GM21576 (cell line): ENCODE results near the gene FXYD1.

Experiments used
- ATAC-seq: cut with Tn5 transposase; IDR thresholded peaks from one replicate; pipeline ENCODE4 v1.9.1; 2021; ENCODE audit warnings: mild to moderate bottlenecking, moderate library complexity; ENCODE audit not compliant: unreplicated experiment

FXYD1 gene

GRCh38 chr19:35106898-35107541 is 31.6 kb upstream of the FXYD1 start:
- no peak for ATAC-seq

DNA sequence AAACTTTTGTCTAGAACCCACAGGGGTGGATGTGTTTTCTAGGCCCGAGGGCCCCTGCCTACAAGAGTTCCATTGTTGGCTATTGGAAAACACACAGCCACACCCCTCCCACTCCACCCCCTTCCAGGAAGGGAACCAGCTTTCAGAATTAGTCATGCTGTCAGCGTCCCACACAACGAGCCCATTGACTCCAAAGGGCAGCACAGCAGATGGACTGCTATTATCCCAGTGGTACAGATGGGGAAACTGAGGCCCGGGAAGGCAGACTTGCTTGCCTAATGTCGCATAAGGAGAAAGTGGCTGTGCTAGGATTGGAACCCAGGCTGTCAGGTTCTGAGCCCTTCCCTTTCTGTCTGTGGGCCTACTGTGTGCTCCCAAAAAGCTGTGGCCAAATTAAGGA is 31.1 kb upstream of the FXYD1 start:
- no peak for ATAC-seq

- no peak for ATAC-seq
Observed at GRCh38 chr19:35108730-35109129, 29.9 kb upstream of the FXYD1 start.

DNA sequence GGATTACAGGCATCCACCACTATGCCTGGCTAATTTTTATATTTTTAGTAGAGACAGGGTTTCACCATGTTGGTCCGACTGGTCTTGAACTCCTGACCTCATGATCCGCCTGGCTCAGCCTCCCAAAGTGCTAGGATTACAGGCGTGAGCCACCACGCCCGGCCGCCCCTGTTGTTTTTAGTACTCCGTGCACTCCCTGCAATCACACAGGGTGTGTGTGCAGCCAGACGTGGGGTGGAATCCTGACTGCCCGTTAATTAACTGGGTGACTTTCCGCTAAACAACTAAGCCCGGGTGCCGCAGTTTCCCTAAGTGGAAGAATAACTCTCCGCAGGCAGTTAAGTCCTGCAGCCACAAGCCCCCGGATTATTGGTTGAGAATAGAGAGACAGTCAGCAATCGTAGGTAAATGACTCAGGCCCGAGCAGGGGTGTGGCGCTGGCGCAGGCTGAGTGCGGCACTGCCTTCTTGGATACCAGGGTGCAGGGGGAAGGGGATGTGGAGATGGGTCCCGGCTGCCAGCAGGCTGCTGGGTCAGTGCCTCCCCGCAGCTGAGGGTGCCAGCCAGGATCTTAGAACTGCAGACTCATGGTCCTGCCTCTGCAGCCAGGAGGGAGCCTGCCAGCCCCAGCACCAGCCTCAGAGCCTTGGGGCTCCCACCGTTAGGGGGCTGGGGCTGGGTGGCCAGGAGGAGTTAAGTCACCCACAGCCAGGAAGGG is 29.1 kb upstream of the FXYD1 start:
- no peak for ATAC-seq

DNA sequence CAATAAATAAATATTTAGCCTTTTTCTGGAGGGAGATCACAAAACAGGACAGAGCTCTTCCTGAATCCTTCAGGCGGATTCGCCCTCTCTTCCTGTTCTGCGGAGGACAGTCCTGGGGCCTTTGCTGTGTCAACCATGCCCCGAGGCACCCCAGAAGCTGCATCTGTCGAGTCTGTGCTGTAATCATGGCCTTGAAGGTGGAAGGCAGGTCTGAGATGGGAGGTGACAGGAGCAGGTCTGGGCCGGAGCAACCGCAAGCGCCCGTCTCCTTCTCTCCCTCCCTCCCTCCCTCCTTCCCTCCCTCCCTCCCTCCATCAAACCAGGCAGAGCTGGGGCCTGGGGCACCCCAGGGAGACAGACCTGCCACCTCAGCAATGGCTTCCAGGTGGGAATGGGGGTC is 27.6 kb upstream of the FXYD1 start:
- ATAC-seq = no peak

GRCh38 chr19:35112995-35113688 is 25.5 kb upstream of the FXYD1 start:
- ATAC-seq = no peak

GRCh38 chr19:35114353-35115176 is 24.1 kb upstream of the FXYD1 start:
- ATAC-seq = no peak

GRCh38 chr19:35115177-35115951 is 23.3 kb upstream of the FXYD1 start, which contains the start of gene FXYD3:
Gene FXYD3, plus strand, starts transcription at chr19:35115823. Its CDS starts 3,554 bp downstream, at chr19:35119377.
- ATAC-seq = no peak

GRCh38 chr19:35116072-35116801 is 22.4 kb upstream of the FXYD1 start:
- no peak for ATAC-seq

- no peak for ATAC-seq
Observed at GRCh38 chr19:35117116-35117515, 21.5 kb upstream of the FXYD1 start.

DNA sequence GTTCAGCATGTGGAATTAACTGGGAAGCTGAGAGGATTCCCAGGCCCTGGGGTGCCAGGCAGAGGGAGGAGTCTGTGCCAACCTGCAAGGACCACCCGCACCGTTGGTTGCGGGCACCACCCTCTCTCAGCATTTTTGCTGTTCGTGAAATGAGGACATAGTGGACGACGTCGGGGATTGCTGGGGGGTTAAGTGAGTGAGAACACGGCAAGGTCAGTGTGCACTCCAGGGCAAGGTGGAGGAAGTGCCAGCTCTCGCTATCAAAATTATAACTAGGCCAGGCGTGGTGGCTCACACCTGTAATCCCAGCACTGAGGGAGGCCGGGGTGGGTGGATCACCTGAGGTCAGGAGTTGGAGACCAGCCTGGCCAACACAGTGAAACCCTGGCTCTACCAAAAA is 20.8 kb upstream of the FXYD1 start:
- ATAC-seq = no peak

GRCh38 chr19:35118268-35119020 is 20.2 kb upstream of the FXYD1 start:
- ATAC-seq = no peak

- no peak for ATAC-seq
Observed at GRCh38 chr19:35119091-35119490, 19.5 kb upstream of the FXYD1 start.

GRCh38 chr19:35119578-35120155 is 19.0 kb upstream of the FXYD1 start:
- no peak for ATAC-seq

DNA sequence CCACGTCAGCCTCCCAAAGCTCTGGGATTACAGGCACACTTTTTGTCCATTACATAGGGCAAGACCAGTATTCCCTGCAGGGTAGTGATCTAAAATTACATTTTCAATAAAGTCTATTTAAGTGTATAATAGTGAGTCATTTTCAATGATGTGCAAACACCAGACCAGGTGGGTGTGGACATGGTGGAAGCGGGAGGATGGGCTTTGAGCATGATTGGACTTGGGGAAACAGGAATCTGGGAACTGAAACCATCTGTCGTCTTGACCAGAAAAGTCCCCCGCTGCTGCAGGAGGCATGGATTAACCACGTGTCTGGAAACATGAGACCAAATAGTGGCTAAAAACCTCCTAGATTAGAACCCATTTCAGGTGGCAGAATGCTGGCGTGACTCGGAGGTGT is 18.1 kb upstream of the FXYD1 start:
- no peak for ATAC-seq

DNA sequence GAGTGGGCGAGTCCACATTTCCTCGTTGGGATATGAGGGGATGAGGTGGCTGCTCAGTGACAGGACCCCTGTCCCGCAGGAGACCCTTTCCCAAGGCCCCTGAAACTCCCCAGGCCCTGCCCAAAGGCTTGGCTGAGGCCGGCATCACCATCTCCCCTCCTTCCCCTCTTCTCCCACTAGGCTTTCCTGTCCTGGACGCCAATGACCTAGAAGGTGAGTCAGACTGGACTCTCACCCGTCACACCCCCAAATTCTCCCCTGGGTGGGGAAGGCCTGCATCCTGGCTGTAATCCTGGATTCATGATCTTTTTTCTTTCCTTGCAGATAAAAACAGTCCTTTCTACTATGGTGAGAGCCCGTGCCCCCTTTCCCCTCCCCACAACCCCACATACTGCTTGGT is 17.7 kb upstream of the FXYD1 start:
- no peak for ATAC-seq

- ATAC-seq = no peak
Observed at GRCh38 chr19:35122687-35123551, 15.7 kb upstream of the FXYD1 start.

- no peak for ATAC-seq
Observed at GRCh38 chr19:35123573-35123972, 15.1 kb upstream of the FXYD1 start.
